GM19463 (cell line): ENCODE results near the gene CNPPD1.
"Not testable (repeated sequence)": the region's sequence is repeated elsewhere in the genome, so short reads cannot be mapped to it uniquely, and the experiment has no call there.

Experiments used
- ATAC-seq: cut with Tn5 transposase; IDR thresholded peaks from one replicate; pipeline ENCODE4 v1.9.1; 2021; ENCODE audit warnings: mild to moderate bottlenecking, moderate library complexity; ENCODE audit not compliant: unreplicated experiment

Gene CNPPD1

DNA sequence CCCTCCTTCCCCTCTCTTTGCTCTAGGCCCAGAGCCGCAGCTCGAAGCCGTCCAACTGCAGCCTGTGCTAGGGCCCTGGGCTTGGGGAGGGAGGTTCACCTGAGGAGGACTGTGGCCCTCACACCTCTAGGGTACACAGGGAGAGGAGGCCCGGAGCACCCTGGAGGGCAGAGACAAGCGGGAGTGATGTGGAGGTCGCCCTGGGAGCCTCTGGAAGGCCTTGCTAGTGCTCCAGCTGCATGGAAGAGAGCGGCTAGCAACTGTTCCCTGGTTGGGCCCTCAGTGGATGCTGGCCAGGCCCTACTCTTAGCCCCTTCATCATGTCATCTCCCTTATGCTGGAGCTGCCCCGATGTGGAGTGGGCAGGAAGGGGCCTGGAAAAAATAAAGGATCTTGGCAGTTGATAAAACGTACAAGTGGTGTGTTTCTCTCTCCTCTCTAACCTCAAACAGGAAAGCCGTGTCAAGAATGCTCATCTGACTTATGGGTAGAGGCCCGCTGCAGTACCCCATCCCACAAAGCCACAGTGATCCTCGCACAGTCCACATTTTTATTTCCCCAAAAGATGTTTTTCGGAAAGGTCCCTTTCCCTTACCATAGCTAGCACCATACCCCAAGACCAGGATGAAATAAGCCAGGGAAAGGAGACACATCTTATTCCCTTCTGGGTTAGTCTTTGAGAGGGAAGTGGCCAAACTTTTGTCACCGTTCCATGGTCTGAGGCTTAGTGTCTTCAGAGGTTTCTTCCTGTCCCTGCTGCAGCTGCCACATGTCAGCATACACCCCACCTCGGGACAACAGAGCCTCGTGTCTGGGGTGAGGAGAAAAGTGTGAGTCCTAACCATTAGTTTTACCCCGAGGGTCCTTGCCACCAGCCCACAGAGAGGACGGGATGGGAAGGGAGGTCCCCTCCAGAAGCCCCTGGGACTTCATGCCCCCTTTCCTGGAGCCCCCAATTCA lies 32.8 kb upstream of the CNPPD1 start:
- no peak for ATAC-seq

DNA sequence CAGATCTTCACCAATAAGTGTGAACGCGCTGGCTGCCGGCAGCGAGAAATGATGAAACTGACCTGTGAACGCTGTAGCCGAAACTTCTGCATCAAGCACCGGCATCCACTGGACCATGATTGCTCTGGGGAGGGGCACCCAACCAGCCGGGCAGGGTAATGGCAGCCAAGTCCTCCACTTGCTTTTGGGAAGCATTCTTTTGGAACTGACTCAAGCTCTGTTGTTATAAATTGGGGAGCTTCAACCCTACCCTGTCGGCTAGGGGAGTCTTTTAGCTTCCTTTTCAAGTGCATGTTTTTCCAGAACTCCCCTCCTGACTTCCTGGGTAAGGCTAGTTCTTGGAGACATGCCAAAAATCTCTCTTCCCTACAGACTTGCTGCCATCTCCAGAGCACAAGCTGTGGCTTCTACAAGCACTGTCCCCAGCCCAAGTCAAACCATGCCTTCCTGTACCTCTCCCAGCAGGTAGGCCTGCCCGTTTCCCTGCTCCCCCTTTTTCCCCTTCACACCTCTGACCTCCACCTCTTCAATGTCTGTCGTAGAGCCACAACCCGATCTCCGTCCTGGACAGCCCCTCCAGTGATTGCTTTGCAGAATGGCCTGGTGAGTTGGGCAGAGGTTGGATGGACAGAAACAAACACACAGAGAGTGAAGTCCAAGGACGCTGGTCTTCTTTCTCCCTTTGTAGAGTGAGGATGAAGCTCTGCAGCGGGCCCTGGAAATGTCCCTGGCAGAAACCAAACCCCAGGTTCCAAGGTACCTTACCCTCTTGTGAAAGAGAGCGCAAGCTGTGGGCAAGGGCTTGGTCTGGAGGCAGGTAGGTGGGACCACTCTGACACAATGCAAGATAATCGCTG lies 31.4 kb upstream of the CNPPD1 start:
- no peak for ATAC-seq

DNA sequence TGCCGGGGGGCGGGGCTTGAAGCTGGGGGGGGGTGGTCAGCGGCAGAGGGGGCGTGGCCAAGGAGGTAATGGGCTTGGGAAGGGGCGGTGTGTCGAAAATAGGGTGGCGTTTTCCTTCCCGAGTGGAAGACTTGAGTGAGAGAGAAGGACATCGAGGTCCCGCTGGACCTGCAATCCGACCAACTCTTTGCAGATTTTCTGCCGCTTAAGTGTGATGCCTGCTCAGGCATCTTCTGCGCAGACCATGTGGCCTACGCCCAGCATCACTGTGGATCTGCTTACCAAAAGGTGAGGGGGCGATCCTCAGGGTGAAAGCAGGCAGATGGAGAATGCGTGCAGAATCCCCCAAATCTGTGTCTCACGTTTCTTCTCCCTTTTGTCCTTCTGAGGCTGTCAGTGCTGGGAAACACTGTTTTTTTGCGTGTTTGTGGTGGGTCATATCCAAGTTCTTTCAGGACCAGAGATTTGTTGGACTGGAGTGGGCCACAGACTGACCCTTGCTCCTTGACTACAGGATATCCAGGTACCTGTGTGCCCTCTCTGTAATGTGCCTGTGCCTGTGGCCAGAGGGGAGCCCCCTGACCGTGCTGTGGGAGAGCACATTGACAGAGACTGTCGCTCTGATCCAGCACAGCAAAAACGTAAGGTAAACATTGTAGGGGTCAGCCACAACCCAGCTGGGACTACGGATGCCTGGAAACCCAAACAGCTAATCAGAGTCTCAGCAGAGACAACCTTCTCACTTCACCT lies 30.6 kb upstream of the CNPPD1 start:
- ATAC-seq: no peak

DNA sequence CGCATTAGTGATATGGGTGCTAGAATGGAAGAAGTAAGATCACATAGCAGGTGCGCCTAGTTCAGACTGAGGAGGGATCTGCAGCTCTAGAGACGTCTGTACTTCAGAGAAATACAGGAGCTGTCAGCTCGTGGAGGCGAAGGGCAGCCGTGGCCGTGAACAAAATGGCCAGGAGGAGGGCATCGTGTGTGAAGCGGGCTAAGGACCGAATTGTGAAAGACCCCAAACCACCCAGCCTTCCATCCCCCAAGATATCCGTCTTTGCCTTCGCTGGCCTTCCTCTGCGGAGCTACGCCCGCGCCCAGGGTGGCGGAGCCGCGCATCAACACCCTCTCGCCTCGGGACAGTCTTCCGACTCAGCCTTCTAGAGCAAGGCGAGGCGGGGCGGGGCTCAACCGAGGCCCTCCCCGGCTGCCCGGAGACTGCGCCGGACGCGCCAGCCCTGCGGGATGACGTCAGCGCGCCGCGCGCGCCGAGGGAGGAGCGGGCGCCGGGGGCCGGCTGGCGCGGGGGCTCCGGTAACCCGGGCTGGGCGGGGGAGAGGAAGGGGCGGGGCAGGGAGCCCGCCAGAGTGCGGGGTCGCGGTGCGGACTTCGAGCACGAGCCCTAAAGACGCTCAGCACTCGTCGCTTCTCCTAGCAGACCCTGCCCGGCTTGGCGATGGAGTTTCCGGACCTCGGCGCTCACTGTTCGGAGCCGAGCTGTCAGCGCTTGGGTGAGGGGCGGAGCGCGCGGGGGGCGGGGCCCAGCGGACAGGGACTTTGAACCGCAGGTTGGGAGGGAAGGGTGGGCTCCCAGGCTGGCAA lies 29.8 kb upstream of the CNPPD1 start, which contains the start of gene ZFAND2B:
Gene ZFAND2B (plus strand): TSS at position 455 of the 806 bp plus-strand sequence. CDS start 206 bp downstream, at position 661.
- peak; percentile 98 for ATAC-seq

DNA sequence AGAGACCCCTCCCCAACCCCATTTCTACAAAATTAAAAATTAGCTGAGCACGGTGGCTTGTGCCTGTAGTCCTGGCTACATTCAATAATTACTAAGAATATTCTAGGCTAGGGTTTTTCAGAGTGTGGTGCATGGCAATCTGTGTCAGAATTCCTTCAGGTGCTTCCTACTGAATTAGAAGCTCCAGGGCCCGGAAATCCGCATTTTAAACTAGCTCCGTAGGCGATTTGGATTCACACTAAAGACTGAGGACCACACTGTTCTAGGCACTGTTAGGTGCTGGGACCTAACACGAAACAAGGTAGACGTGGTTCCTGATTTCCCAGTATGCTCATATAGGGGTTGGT lies 29.2 kb upstream of the CNPPD1 start:
- no peak for ATAC-seq

DNA sequence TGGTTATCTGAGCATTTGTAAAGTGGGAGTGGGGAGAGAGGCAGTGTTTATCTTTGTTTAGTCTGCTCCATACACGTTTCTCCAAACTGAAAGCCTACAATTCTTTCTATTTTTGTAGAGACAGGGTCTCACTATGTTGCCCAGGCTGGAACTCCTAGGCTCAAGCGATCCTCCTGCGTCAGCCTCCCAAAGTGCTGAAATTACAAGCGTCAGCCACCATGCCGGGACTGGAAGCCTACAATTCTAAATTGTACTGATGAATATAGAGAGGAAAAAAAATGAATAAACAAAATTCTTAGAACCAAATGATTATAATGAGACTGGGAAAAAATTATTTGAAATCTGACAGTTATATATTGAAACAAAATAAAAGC lies 28.4 kb upstream of the CNPPD1 start:
- no peak for ATAC-seq

DNA sequence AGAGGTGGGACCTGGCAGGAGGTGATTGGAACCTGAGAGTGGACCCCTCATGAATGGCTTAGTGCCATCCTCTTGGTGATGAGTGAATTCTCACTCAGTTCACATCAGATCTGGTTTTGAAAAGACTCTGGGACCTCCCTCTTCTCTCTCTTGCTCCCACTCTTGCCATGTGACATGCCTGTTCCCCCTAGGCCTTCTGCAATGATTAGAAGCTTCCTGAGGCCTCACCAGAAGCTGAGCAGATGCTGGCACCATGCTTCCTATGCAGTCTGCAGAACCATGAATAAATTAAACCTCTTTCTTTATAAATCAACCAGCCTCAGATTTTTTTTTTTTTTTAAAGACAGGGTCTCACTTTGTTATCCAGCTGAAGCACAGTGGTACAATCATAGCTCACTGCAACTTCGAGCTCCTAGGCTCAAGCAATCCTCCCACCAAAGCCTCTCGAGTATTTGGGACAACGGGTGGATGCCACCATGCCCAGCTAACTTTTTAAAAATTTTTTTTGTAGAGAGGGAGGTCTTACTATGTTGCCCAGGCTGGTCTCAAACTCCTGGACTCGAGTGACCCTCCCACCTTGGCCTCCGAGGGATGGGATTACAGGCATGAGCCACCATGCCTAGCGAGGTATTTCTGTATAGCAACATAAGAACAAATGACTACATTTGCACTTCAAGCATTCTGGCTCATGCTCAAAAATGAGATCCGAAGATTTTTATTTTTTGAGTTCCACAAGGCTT lies 27.9 kb upstream of the CNPPD1 start:
- no peak for ATAC-seq

DNA sequence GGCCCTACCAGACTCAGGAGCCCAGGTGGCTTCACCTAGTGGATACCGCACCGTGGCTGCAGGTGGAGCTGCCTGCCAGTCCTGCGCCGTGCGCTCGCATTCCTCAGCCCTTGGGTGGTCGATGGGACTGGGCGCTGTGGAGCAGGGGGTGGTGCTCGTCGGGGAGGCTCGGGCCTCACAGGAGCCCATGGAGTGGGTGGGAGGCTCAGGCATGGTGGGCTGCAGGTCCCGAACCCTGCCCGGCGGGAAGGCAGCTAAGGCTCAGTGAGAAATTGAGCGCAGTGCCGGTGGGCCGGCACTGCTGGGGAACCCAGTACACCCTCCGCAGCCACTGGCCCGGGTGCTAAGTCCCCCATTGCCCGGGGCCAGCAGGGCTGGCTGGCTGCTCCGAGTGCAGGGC lies 24.6 kb upstream of the CNPPD1 start:
- ATAC-seq: not testable (repeated sequence)

DNA sequence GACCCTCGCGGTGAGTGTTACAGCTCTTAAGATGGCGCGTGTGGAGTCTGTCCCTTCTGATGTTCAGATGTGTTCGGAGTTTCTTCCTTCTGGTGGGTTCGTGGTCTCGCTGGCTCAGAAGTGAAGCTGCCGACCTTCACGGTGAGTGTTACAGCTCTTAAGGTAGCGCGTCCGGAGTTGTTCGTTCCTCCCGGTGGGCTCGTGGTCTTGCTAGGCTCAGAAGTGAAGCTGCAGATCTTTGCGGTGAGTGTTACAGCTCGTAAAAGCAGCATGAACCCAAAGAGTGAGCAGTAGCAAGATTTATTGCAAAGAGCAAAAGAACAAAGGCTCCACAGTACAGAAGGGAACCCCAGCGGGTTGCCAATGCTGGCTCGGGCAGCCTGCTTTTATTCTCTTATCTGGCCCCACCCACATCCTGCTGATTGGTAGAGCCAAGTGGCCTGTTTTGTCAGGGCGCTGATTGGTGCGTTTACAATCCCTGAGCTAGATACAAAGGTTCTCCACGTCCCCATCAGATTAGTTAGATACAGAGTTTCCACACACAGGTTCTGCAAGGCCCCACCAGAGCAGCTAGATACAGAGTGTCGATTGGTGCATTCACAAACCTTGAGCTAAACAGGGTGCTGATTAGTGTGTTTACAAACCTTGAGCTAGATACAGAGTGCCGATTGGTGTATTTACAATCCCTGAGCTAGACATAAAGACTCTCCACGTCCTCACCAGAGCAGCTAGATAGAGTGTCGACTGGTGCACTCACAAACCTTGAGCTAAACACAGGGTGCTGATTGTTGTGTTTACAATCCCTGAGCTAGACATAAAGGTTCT lies 24.0 kb upstream of the CNPPD1 start:
- ATAC-seq: not testable (repeated sequence)

DNA sequence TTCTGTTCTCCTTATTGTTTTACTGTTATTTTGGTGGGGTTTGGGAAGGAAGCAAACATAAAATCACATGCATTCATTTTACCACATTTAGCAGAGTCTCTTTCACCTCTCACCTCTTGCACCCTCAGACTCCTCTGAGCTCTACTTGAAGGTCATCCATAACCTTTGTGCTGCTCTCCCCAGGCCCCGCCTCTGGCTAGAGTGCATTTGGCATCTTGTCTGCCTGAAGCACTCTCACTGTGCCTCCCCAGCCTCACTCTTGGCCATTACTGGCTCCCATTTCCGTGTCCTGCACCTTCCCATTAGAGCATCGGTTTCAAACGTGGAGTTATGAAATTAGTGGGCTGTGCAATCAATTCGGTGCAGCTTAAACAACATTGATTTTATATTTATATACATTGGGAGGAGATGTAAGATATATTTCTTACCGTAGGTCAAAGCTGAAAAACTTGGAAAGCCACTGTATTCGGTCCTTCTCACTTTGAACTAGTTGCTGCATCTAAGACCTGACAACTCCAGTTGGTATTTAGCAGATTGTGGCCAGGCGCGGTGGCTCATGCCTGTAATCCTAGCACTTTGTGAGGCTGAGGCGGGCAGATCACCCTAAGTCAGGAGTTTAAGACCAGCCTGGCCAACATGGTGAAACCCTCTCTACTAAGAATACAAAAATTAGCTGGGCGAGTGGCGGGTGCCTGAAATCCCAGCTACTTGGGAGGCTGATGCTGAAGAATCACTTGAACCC lies 22.9 kb upstream of the CNPPD1 start:
- ATAC-seq: no peak

DNA sequence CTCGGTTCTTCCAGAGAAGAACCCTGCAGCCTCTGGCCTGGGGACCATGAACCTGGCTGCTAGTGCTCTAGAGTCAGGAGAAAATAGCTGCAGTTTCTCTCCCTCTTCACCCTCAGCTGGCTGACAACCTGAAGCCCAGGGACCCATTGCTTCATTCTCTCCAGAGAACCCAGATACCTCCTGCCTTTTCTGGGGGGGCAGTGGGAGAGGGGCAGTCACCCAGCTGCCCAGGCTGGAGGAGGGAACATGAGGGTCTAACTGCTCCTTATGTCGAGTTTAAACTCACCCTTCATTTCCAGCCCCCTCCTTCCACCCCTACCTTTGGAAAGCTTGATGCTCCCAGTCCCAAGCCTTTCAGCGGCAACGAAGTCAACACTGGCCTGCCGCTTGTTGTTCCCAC lies 22.2 kb upstream of the CNPPD1 start:
- ATAC-seq: no peak

DNA sequence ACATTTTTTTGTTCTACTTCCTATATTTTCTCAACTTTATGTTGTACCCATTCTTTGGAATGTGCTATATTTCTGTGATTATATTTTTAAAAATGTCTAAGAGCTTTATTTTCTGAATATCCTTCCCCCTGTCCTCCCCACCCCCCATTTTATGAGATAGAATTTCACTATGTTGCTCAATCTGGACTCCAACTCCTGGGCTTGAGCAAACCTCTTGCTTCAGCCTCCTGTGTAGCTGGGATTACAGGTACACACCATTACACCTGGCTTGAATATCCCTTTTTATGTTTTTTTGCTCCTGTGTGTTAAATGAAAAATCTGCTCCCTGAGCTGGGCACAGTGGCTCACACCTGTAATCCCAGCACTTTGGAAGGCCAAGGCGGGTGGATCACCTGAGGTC lies 20.7 kb upstream of the CNPPD1 start:
- no peak for ATAC-seq

DNA sequence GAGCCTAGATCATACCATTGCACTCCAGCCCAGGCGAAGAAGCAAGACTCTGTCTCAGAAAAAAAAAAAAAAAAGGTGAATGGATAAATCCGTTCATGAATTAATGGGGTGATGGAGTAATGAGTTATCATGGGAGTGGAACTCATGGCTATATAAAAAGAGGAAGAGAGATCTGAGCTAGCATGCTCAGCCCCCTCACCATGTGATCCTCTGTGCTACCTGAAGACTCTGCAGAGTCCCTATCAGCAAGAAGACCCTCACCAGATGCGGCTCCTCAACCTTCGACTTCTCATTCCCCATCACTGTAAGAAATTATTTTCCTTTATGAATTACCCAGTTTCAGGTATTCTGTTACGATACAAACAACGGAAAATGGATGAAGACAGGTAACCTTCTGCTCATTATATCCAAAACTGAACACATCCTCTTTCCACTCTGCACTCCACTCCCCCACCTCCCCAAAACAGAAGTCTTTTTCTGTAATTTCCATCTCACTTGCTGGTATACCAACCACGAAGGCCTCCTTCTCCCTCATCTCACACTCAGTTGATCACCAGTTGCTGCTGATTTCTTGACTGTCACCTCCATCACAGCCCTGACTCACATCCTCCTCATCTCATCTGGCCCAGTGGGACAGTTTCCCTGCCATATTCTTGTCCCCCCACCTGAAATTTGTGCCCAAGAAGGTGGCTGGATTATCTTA lies 10.2 kb upstream of the CNPPD1 start:
- no peak for ATAC-seq

DNA sequence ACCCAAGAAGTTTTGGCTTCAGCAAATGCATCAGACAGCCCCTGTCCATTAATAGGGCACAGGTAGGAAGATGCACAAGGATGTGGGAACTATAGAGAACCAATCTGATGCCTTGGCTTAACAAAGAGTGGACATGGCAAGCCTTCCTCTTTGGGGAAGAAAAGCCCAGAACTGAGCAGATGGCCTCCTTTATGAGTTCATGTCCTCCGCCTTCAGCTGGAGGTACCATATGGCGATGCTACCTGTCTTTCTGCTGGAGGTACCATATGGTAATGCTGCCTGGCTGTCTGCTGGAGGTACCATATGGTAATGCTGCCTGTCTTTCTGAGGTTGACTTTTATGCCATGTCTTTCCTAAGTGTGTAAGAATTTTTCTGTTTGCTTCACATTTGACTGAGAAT lies 7.4 kb upstream of the CNPPD1 start:
- no peak for ATAC-seq

DNA sequence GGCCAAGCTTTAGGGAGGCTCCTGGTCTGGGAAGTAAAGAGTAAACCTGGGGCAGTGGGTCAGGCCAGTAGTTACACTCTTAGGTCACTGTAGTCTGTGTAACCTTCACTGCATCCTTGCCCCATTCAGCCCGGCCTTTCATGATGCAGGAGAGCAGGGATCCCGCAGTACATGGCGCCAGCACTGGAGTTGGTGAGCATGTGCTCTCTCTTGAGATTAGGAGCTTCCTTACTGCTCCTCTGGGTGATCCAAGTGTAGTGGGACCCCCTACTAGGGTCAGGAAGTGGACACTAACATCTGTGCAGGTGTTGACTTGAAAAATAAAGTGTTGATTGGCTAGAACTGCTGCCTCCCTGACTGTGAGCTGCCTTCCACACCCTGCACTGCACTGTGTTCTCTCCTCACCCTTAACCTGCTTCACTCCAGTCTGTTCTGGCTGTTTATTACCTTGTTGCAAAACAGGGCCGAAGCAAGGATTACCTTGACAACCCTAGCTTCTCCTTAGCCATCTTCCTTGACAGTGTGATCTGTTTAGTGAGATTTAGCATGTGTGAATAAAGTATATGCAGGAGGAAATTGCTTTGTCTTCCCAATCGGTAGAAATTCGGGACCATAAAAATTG lies 6.5 kb upstream of the CNPPD1 start:
- ATAC-seq: no peak

DNA sequence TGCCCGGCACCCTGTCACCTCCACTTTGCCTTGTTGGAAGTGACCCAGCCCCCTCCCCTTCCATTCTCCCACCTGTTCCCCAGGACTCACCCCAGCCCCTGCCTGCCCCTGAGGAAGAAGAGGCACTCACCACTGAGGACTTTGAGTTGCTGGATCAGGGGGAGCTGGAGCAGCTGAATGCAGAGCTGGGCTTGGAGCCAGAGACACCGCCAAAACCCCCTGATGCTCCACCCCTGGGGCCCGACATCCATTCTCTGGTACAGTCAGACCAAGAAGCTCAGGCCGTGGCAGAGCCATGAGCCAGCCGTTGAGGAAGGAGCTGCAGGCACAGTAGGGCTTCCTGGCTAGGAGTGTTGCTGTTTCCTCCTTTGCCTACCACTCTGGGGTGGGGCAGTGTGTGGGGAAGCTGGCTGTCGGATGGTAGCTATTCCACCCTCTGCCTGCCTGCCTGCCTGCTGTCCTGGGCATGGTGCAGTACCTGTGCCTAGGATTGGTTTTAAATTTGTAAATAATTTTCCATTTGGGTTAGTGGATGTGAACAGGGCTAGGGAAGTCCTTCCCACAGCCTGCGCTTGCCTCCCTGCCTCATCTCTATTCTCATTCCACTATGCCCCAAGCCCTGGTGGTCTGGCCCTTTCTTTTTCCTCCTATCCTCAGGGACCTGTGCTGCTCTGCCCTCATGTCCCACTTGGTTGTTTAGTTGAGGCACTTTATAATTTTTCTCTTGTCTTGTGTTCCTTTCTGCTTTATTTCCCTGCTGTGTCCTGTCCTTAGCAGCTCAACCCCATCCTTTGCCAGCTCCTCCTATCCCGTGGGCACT lies 5.8 kb upstream of the CNPPD1 start:
- ATAC-seq: no peak
